Prostate gland (tissue), 2 donors: ENCODE data around the gene ADGRL4. TPM values are rescaled to one million over a fixed set of nuclear protein-coding genes. Genes with fewer than 3 reads are reported as not detected.

Source experiments
- DNase-seq: peaks from one replicate; pipeline ENCODE4 v3.0.0-alpha.2; 2019; ENCODE audit warnings: low spot score
- H3K27ac ChIP-seq, 2 donors: fragments of 200-600 bp; sonication (generic); 2 replicates each; pipeline ENCODE4 v1.5.1; 2017 to 2019
- H3K27me3 ChIP-seq: fragments of 200-600 bp; sonication (generic); replicated peaks from 2 replicates; pipeline ENCODE4 v1.5.1; 2019; ENCODE audit not compliant: insufficient read depth
- H3K36me3 ChIP-seq, 2 donors: fragments of 200-600 bp; sonication (generic); 1 replicate in 1 of 2; 2 replicates in 1 of 2; pipeline versions ENCODE4 v1.5.1 to v1.8.1; 2017 to 2019
- H3K4me1 ChIP-seq: fragments of 200-600 bp; sonication (generic); replicated peaks from 2 replicates; pipeline ENCODE4 v1.5.1; 2019
- H3K4me3 ChIP-seq, 2 donors: fragments of 200-600 bp; sonication (generic); 2 replicates each; pipeline ENCODE4 v1.5.1; 2017 to 2019
- H3K9me3 ChIP-seq: fragments of 200-600 bp; sonication (generic); 2 replicates; pipeline ENCODE4 v1.5.1; 2017
- POLR2A ChIP-seq: fragments of 450-650 bp; IDR thresholded peaks from one replicate; pipeline ENCODE4 v1.6.1; 2016; ENCODE audit warnings: antibody characterized with exemption, mild to moderate bottlenecking
- POLR2AphosphoS5 ChIP-seq: sonication (generic); formaldehyde crosslinking; IDR thresholded peaks from one replicate; pipeline ENCODE4 v1.6.1; 2017; ENCODE audit warnings: antibody characterized with exemption
- WGBS: methylation state at CpG from one replicate; pipeline ENCODE4 v1.1.5; 2018; 5-methylcytosine and 5-hydroxymethylcytosine counted together
- intact Hi-C: fragments of 100-400 bp; cut with DNase I; formaldehyde crosslinking; loops from one replicate; pipeline ENCODE4 v1.14.2; 2022
- total RNA-seq, 2 donors: library from RNA; depleted of rRNA; stranded (reverse); fragments of >200 nt; gene quantifications; one replicate each; pipeline ENCODE4 v1.1.0, GENCODE V29; 2016
- TF ChIP-seq, protein P1 (sequence below), 4 experiments: fragments of 200-600 bp in 2 of 4; fragments of 450-650 bp in 2 of 4; sonication (generic) in 2 of 4; IDR thresholded peaks; 1 replicate in 3 of 4; 2 replicates in 1 of 4; pipeline ENCODE4 v1.5.1; 2016 to 2019; ENCODE audit warnings: antibody characterized with exemption in 4 of 4, mild to moderate bottlenecking in 2 of 4, moderate library complexity in 2 of 4

The ADGRL4 gene
- total RNA-seq, 2 donors from 2014 or later: 5.8 to 15.2 TPM

GRCh38 chr1:79012500-79012899 lies 6.0 kb upstream of the ADGRL4 start:
- Histone ChIP-seq H3K4me3 (no peak overlapping the region), H3K27ac (no peak overlapping the region), H3K4me1 (no peaks in the 10 kb centered on the region), H3K27me3 (no peaks in the 10 kb centered on the region), H3K9me3 (no peaks in the 10 kb centered on the region), H3K36me3 (no peaks in the 10 kb centered on the region)
- intact Hi-C loops: no loop called here
- 84% methylated on average over 2 of the region's 2 CpGs for WGBS
- TF ChIP-seq, protein P1, sequence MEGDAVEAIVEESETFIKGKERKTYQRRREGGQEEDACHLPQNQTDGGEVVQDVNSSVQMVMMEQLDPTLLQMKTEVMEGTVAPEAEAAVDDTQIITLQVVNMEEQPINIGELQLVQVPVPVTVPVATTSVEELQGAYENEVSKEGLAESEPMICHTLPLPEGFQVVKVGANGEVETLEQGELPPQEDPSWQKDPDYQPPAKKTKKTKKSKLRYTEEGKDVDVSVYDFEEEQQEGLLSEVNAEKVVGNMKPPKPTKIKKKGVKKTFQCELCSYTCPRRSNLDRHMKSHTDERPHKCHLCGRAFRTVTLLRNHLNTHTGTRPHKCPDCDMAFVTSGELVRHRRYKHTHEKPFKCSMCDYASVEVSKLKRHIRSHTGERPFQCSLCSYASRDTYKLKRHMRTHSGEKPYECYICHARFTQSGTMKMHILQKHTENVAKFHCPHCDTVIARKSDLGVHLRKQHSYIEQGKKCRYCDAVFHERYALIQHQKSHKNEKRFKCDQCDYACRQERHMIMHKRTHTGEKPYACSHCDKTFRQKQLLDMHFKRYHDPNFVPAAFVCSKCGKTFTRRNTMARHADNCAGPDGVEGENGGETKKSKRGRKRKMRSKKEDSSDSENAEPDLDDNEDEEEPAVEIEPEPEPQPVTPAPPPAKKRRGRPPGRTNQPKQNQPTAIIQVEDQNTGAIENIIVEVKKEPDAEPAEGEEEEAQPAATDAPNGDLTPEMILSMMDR (IDR thresholded peaks at IDR 0.05): no peak
- TF ChIP-seq POLR2A: no peak
- no peak for TF ChIP-seq POLR2AphosphoS5
- no peak for DNase-seq

DNA sequence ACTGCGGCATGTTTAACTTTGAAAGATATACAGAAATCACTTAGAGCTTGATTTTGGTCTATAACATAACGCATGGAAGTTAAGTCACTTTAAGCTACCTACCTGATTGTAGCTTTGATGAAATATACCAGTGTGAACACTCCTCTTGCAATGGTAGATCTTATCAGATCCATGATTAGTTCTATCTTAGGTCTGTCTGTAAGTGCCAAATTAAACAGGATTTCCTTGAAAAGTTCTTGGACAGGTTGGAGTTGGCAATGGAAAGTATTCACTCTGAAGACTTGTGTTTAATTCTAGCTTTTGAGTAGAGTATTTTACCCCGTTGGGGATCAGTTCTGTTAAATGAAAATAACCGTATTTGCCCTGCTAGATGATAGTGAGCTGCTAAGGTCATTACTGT lies 4.1 kb upstream of the ADGRL4 start:
- Histone ChIP-seq H3K27me3 (no peaks in the 10 kb centered on the region), H3K4me3 (no peak overlapping the region), H3K9me3 (no peaks in the 10 kb centered on the region), H3K36me3 (no peaks in the 10 kb centered on the region), H3K27ac (no peak overlapping the region), H3K4me1 (no peaks in the 10 kb centered on the region)
- TF ChIP-seq POLR2AphosphoS5: no peak
- TF ChIP-seq POLR2A: no peak
- TF ChIP-seq, protein P1 (IDR thresholded peaks at IDR 0.05): no peak
- intact Hi-C loops: no loop called here
- DNase-seq: no peak
- 91% methylated on average over 4 of the region's 4 CpGs for WGBS

DNA sequence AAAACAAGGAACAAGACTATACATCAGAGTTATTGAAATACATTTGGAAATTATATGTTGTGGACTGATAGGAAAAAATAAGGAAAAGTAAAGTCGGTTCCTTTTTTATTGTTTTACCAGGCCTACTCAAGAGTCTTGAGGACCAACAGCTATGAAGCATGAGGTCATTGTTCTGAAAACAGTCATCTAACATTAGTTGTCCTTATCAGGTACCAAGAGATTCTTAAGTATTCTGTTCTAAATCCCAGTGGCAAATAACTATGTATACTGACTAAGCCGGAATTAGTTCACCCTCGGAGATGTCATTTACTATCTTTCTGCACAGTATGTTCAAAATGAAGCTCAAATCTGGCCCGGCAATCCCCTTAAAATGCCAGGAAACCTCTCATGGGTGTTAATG lies 585 bp downstream of the ADGRL4 start:
- H3K27me3 ChIP-seq: no peaks in the 10 kb centered on the region
- WGBS: 72% methylated on average over 4 of the region's 4 CpGs
- intact Hi-C loops: no loop called here
- TF ChIP-seq POLR2A: no peak
- TF ChIP-seq POLR2AphosphoS5: no peak
- TF ChIP-seq, protein P1 (IDR thresholded peaks at IDR 0.05): no peak
- H3K27ac ChIP-seq: no peak overlapping the region
- H3K4me1 ChIP-seq: no peaks in the 10 kb centered on the region
- no peaks in the 10 kb centered on the region for H3K36me3 ChIP-seq
- DNase-seq: no peak
- peak overlapping the region in 1 of 2 donors; percentile 12 for H3K4me3 ChIP-seq
- H3K9me3 ChIP-seq: no peaks in the 10 kb centered on the region

- Histone ChIP-seq H3K27ac (no peak overlapping the region), H3K4me1 (no peaks in the 10 kb centered on the region), H3K9me3 (no peaks in the 10 kb centered on the region), H3K36me3 (no peaks in the 10 kb centered on the region), H3K27me3 (no peaks in the 10 kb centered on the region), H3K4me3 (no peak overlapping the region)
- 91% methylated on average over 3 of the region's 3 CpGs for WGBS
- intact Hi-C loops: no loop called here
- no peak for DNase-seq
- TF ChIP-seq POLR2AphosphoS5: no peak
These were observed 1.6 kb downstream of the ADGRL4 start for GRCh38 chr1:79004916-79005315.

DNA sequence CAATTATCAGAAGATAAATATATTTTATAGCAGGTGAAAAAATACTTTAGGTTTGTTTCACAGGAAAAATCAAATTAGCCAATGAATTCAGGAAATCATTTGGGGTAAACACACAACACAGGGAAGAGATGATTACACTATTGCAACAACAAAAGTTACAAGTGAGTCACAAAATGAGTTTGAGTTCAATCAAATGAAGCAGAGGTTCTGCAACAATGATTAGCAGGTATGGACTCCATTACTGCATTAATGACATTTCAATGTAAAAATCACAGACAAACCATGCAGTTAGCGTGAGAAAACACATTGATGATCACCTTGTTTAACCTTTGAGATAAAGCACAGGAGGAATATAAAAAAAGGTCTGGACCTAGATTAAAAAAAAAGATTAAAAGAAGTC lies 9.7 kb downstream of the ADGRL4 start:
- TF ChIP-seq, protein P1 (IDR thresholded peaks at IDR 0.05): no peak
- TF ChIP-seq POLR2AphosphoS5 (no peak), POLR2A (no peak)
- intact Hi-C loops: no loop called here
- no peaks in the 10 kb centered on the region for H3K9me3 ChIP-seq
- 85% methylated on average over 1 of the region's 1 CpG for WGBS
- no peaks in the 10 kb centered on the region for H3K27me3 ChIP-seq
- H3K36me3 ChIP-seq: no peaks in the 10 kb centered on the region
- DNase-seq: no peak
- H3K27ac ChIP-seq: no peak overlapping the region
- no peak overlapping the region for H3K4me3 ChIP-seq
- H3K4me1 ChIP-seq: no peaks in the 10 kb centered on the region
